GM19468 (cell line): Measurements from ENCODE around the gene TMEM182.

Experiments used
- ATAC-seq: cut with Tn5 transposase; IDR thresholded peaks from one replicate; pipeline ENCODE4 v1.9.1; 2021; ENCODE audit warnings: mild to moderate bottlenecking, moderate library complexity, moderate number of reproducible peaks; ENCODE audit not compliant: unreplicated experiment; ENCODE audit errors: extremely low read depth

The TMEM182 gene

DNA sequence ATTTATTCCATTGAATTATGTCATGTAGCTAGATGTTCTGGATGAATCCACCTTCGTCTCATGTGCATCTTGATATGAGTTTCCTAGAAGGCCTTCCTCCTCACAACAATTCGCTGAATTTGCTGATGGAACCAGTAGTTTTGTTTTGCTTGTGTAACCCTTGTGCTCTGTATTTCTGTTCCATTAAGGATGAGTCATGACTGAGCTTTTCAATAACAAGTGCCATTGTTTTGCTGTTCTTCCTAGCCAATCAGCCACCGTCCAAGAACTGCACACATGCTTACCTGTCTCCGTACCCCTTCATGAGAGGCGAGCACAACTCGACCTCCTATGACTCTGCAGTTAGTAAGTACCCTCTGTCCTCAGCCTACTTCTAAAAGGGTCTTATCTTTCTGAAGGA is 2.3 kb downstream of the TMEM182 start:
- ATAC-seq = no peak

DNA sequence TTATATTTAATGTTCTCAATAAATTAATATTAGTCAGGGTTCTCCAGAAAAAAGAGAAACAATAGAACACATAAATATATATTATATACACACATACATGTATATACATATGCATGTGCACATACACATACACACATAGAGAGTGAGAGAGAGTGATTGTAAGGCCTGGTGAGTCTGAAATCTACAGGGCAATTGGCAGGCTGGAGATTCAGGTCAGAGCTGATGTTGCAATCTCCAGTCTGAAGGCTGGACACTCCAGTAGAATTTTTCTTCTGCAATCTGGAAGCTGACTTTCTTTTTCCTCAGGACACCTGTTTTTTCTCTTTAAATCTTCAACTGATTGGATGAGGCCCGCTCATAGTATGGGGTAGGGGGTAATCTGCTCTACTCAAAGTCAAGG is 3.2 kb downstream of the TMEM182 start:
- no peak for ATAC-seq

DNA sequence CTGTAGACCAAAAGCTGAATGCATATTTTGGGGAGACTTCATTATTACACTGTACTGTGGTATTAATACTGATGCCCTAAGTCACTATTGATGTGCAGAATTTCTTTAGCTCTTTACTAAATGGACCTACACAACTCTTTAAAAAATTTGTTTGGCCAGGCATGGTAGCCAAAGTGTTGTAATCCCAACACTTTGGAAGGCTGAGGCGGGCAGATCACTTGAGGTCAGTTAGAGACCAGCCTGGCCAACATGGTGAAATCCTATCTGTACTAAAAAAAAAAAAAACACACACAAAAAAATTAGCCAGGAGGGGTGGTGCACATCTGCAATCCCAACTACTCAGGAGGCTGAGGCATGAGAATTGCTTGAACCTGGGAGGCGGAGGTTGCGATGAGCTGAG is 6.4 kb downstream of the TMEM182 start:
- ATAC-seq = no peak

DNA sequence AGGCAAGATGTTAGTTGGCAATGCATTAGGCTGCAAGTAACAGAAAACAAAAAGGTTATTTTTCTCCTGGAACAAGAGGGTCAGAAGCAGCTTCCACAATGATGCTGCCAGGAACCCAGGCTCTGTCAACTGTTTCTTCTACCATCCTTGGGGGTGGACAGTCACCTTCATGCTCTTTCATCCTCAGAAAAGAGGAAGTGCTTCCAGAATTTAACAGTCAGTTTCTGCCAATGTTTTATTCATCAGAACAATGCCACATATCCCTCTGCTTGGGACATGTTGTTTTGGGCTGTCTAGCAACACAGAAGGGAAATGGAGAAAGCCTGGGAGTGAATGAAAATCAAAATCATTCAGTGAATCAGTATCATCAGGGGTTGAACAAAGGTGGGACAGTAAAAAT is 7.1 kb downstream of the TMEM182 start:
- no peak for ATAC-seq

DNA sequence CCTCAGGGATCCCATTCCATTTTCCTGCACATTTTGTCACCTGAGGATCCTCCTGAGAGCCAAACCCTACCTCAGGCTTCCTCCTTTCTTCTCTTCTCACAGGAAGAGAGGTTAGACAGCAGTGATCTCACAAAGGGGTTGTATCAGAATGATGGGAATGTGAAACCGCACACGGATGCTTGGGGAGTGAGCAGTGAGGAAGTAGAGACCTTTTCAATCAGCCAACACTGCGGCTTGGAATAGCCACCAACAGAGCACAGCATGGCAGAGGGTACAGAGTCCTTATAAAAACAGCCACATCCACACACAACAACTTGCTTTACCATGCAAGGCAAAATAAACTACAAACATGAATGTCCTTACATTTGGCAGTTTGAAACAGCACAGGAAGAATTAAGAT is 8.7 kb downstream of the TMEM182 start:
- ATAC-seq = no peak

DNA sequence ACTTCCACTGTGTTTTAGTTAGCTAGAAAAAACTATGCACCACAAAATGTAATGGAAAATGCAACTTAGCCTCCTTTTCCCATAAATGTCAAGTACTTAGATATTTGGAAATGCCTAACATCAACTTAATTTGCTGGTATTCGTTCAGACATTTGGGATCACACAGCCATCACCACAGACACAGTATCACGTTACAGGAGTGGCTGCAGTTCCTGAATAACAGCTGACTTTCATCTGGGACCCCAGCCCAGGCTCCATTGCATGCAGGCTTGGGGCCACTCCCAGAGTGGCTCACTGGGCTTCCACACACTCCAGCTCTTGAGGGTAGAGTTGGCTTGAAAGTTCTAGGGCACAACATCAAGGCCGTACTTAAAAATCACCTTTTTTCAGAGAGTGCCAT is 9.3 kb downstream of the TMEM182 start:
- ATAC-seq = no peak

DNA sequence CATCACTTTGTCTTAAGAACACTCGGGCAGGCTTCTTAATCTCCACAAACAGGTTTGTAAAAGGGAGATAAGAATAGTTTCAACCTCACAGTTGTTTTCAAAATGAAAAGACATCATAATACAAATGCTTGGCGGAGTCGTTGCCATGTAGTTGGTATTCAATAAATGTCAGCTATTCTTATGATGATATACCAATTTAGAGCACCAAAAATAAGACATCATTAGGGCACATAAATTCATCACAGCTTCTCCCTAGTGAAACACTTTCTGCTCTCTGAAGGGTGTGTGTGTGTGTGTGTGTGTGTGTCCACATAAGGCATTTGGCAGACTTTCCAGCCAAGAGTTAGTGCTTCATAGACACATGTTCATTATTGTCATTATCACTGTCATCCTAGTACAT is 10.8 kb downstream of the TMEM182 start:
- no peak for ATAC-seq

DNA sequence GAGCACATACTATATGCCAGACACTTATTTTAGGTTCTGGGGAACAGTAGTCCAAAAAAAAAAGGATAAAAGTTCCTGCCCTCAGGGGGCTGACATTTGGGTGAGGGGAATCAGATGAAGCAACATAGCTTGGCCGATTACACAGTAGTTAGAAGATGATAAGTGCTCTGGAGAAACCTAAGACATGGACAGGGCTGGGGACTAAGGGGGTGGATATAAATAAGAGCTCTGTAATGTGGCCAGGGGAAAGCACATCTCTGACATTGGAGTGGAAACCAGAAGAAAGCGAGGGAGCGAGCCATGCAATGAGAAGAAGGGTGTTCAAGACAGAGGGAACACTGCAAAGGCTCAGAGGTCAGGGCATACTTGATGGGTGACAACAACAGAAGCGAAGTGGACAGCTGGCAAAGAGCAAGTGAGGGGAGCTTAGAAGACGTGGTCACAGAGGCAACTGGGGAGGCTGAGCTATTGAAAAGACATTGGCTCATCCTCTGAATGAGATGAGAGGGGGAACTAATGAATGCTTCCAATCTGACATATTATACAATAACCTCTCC is 11.4 kb downstream of the TMEM182 start:
- ATAC-seq = no peak

DNA sequence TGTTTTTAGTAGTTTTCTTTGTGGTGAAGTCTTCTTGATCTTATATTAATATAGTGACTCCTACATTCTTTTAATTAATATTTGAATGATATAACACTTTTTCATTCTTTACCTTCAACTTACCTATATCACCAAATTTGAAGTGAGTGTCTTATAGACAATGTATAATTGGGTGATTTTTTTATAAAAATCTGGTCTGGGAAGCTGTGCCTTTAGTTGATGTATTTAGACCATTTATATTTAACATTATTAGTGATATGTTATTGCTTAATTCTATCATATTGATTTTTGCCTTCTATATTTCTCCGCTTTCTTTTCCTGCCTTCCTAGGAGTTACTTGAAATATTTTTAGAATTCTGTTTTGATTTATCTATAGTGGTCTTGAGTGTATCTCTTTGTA is 16.4 kb downstream of the TMEM182 start:
- no peak for ATAC-seq

DNA sequence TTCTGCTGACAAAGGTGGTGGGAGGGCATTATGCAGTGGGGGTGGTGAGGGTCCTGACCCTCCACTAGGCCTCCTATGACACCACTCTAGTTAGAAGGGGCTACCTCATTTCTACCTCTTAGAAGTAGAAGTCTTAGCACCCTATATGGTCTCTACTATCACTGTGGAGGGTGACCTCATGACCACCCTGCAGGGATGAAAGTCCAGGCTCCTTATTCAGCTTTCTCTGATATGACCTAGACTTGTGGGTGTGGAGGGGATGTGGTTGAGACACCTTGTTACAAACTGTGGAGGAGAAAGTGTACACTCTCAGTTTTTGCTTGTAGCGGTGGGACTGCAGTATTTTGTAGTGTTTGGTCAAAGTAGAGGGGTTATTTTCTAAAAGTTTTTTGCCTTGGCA is 18.6 kb downstream of the TMEM182 start:
- no peak for ATAC-seq

DNA sequence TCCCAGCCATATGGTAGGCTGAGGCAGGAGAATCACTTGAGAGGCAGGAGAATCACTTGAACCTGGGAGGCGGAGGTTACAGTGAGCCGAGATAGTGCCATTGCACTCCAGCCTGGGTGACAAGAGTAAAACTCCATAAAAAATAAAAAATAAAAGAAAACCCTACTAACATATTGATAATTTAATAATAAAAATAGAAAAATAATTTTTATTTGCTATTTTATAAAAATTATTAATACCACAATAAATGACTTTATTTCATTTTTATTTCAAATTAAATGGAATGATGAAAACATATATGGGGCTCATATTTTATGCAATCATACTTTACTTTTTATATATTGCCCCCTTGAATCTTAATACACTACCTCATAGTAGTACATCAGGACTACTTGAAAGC is 20.4 kb downstream of the TMEM182 start:
- ATAC-seq = no peak

DNA sequence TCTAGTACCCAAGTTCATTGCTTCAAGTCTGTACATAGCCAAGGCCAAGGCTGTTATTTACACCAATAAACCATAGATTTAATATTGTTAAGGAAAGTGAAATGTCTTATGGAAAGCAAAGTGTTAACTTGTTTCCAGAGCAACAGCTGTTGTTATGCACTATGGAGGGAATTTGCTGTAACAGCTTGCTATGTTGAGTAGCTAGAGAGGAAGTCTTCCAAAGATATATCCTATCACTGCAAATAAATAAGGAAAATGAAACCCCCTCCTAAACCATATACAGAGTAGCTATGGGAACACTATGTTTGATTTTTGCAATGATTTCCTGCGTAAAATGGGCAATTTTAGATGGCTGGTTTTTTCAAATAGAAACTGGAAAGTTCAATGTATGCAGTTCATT is 21.1 kb downstream of the TMEM182 start:
- no peak for ATAC-seq

DNA sequence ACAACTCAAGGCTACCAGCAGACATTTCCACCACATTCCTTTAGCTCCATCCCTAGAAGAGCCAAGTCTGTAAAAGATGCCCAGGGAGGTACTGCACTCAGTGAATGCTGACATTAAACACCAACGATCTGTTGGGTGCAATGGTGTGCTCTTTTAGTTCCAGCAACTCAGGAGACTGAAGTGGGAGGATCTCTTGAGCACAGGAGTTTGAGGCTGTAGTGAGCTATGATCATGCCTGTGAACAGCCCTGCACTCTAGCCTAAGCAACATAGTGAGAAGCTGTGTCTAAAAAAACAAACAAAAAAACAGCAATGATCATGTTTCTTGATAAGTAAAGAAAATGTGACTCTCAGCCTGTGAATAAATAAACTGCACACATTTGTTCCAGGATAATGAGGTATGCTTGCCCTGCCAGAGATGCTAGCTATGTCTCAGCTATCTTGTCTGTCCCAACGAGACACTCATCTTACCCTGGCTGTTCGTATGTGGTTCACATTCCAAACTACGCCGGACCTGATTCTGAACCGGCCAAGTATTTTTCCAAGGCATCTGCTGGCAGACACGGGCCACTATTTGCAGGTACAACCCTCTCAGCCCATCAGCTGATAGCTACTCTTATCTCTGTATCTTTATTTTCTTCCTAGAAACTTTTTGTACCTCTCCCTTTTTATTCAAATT is 21.8 kb downstream of the TMEM182 start:
- no peak for ATAC-seq

DNA sequence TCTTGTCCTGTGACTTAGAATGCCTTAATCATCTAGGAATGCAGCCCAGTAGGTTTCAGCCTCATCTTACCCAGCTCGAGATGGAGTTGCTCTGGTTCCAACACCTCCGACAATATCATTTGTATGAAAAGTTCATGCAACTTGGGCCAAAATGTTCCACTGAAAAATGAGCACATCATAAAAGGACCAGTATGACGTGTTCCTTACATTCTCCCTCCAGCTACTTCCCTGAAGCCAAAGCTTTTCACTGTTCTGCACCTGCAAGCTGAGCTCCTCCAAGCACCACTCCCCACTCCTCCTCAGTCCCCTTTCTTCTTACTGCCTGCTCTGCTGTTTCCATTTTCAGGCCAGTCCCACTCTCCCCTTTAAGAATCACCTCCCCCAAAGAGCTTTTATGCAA is 23.1 kb downstream of the TMEM182 start:
- ATAC-seq = no peak

DNA sequence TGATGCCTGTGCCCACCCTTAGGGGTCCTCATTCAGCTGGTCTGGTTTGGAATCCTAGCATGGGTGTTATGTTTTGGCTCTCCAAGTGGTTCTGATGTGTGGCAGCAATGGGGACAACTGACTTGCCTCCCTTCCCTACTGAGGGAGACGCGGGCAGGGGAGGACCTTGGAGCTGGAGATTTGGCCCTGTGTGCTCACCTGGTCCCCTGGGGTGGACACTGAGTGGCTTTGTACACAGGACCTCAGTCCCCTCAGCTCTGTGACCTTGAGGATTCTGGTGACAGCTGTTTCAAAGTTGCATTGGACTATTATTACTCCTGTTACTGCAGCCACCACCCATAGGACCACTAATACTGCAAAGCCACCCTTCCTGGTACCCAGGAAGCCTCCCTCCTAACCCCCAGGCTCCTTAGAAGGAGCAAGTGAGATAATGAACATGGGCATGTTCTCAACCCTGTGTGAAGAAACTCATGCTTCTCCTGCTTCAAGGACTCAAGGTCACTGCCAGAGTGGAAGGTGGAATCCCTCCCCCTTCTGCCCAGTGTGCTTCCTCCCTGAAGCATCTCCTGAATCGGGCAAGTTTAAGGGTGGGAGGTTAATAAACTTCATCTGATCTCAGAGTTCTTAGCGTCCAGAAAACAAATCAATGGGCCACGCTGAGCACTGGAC is 26.5 kb downstream of the TMEM182 start:
- ATAC-seq = no peak

DNA sequence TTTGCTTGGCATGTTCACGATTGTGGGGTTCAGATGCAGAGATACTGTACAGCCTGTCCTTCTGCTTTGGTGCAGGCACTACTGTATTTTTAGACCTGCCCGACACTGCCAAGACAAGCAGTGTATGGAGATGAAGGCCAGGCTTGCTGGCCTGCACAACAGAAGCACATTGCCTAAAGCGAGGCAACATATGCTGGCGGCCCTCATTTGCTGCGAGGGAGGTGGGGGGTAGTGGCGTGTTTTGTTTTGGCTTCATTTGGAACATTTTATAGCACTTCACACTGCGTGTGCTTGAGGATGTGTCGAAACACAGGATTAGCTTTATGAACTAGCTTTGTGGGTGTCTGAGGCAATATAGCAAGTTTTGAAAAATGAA is 27.0 kb downstream of the TMEM182 start:
- ATAC-seq = no peak

DNA sequence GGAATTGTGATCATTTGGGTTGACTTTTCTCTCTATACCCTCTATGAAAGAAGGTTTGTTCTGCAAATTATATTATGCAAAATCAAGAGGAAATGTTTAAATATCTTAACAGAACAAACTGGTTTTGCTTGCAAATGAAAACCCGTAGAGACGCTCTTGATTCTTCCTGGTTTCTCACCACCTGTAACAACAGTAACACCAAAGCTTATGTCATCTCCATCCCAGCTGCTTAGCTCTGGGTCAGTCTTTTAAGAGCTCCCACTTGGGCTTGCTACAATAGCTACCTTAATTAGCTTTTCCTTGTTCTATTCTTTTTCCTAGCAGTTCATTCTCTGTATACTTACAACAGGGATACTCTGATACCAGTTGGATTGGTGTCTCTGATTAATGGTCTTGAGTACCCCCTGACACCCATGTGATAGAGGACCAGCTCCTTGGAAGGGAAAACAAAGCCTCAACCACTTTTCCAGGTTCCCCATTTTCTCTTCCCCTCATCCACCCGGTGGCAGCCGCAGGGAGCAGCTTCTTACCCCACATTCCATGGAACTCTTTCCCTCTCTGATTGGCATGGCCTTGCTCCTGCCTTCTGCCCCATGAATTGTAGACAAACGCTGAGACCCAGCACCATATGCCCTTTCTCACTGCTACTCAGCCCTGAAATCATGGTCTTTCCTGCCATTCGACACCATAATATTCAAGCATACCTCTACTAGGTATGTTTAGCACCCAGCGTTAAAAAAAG is 27.7 kb downstream of the TMEM182 start:
- no peak for ATAC-seq

DNA sequence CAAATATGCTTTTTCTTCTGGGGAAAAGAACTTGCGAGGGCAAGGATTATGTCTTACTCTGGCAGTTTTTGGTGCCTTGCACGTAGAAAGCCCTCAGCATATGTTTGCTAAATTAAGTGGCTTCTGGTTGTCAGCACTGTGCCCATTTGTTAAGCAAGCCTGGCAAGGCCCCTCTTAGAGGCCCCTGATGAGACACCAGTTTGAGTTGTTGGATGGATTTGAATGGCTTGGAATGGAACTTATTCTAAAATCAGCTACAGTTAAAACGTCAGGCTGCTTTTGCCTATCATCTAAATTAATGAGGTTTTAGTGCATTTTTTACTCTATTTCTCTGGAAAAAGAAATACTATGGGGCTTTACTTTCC is 28.2 kb downstream of the TMEM182 start:
- no peak for ATAC-seq

DNA sequence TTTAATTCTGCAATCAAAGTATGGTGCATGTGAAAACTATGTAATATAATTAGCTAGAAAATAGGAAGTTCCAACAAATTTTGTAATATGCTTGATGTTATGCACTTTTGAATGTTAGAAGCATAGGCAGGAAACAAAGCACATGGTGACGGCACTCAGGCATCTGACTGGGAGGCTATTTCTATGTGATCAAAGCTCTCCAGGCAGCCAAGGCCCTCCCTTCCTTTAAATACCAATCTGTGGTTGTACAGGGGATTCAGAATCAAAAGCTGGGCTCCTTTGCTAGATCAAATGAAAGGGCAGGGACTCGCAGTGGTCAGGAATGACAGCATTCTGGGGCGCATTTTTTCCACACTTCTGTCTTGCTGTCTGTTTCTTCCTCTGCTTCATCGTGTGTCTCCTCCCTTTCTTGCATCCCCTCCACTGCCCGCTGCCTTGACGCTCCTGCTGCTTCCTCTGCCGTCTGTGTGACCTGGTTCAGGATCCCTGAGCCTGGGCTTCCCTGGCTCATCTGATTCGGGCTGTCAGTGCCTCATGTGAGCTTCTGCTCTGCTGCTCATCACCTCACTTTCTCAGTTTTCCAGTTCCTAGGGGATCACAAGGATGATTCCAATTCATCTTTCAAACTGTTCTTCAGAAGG is 30.9 kb downstream of the TMEM182 start:
- no peak for ATAC-seq

DNA sequence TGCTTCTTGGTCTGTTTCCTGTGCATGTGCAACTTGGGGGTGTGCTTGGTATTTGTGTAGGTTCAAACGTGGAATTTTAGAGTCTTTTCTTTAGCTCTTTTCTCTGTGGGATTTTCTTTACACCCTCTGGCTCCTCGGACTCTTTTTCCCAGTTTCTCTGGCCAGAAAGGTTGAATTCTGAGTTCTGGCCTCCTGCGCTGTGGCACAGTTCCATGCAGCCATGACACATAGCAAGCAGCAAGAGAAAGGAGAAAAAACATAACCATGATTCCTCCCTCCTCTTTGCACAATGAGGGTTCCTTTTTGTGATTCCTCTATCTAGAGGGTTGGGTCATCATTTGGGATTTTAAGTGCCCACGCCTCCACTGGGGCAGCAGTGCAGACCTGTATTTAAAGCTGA is 33.8 kb downstream of the TMEM182 start:
- ATAC-seq = no peak

DNA sequence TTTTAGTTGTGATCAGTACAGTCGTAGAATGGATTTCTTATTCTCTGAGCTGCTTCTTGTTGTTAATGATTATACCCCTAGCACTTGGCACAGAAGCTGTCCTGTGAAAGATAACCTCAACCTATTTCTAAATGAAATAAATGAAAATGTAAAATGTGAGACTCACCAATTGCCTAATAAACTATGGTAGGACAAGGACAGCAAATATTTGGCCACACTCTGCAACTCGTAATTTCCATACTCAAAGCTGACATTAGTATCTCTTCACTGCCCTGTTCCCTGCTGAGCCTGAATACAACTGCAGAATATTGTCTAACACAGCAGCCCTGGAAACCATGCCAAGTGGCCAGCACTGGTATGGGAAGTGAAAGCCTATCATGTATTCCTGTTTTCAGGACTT is 34.5 kb downstream of the TMEM182 start:
- ATAC-seq = no peak
